Hepatocyte (in vitro differentiated cells): Measurements from ENCODE around the gene PLSCR3. TPM values are rescaled to one million over a fixed set of nuclear protein-coding genes. Genes with fewer than 3 reads are reported as not detected.

Experiments used
- DNase-seq: peaks from one replicate; pipeline ENCODE4 v3.0.0-alpha.2; 2016; ENCODE audit warnings: low spot score
- H2AFZ ChIP-seq: fragments of 200-600 bp; sonication (generic); 2 replicates; pipeline ENCODE4 v1.6.0; 2016; ENCODE audit warnings: antibody characterized with exemption, mild to moderate bottlenecking
- H3K27ac ChIP-seq: fragments of 200-600 bp; sonication (generic); 2 replicates; pipeline ENCODE4 v1.5.1; 2016; ENCODE audit warnings: mild to moderate bottlenecking
- H3K27me3 ChIP-seq: fragments of 200-600 bp; sonication (generic); 2 replicates; pipeline ENCODE4 v1.6.1; 2016
- H3K36me3 ChIP-seq: fragments of 200-600 bp; sonication (generic); replicated peaks from 2 replicates; pipeline ENCODE4 v1.5.1; 2016; ENCODE audit warnings: low read depth; ENCODE audit not compliant: insufficient read depth
- H3K4me1 ChIP-seq: fragments of 200-600 bp; sonication (generic); 2 replicates; pipeline ENCODE4 v1.5.1; 2016; ENCODE audit warnings: mild to moderate bottlenecking, moderate library complexity; ENCODE audit not compliant: insufficient read depth
- H3K4me2 ChIP-seq: fragments of 200-600 bp; sonication (generic); 2 replicates; pipeline ENCODE4 v1.6.0; 2016
- H3K4me3 ChIP-seq: fragments of 200-600 bp; sonication (generic); 2 replicates; pipeline ENCODE4 v1.5.1; 2016; ENCODE audit warnings: mild to moderate bottlenecking
- H3K79me2 ChIP-seq: fragments of 200-600 bp; sonication (generic); 2 replicates; pipeline ENCODE4 v1.6.0; 2017; ENCODE audit warnings: mild to moderate bottlenecking
- H3K9me2 ChIP-seq: fragments of 200-600 bp; sonication (generic); replicated peaks from 2 replicates; pipeline ENCODE4 v1.6.0; 2017; ENCODE audit warnings: mild to moderate bottlenecking; ENCODE audit not compliant: insufficient read depth
- H3K9me3 ChIP-seq: fragments of 200-600 bp; sonication (generic); 2 replicates; pipeline ENCODE4 v1.5.1; 2016; ENCODE audit warnings: low read depth, mild to moderate bottlenecking
- H4K20me1 ChIP-seq: fragments of 200-600 bp; sonication (generic); 2 replicates; pipeline ENCODE4 v1.6.0; 2016; ENCODE audit warnings: mild to moderate bottlenecking; ENCODE audit not compliant: insufficient read depth, poor library complexity, severe bottlenecking
- CTCF ChIP-seq: fragments of 200-600 bp; sonication (generic); IDR thresholded peaks from 2 replicates; pipeline ENCODE4 v1.5.1; 2016; ENCODE audit warnings: antibody characterized with exemption, mild to moderate bottlenecking; ENCODE audit not compliant: poor library complexity
- EZH2 ChIP-seq: fragments of 200-600 bp; sonication (generic); IDR thresholded peaks from 2 replicates; pipeline ENCODE4 v1.6.1; 2016; ENCODE audit warnings: antibody characterized with exemption, mild to moderate bottlenecking, borderline replicate concordance
- EZH2phosphoT487 ChIP-seq: fragments of 200-600 bp; sonication (generic); IDR thresholded peaks from one replicate; pipeline ENCODE4 v1.6.1; 2018; ENCODE audit warnings: antibody characterized with exemption, mild to moderate bottlenecking, low read depth, moderate library complexity; ENCODE audit not compliant: unreplicated experiment, severe bottlenecking
- WGBS: methylation state at CpG from one replicate; pipeline ENCODE4 v1.1.6; 2016; ENCODE audit warnings: low lambda C conversion rate; ENCODE audit errors: missing lambda C conversion rate; 5-methylcytosine and 5-hydroxymethylcytosine counted together
- polyA plus RNA-seq: library from polyadenylated mRNA; unstranded; fragments of >200 nt; fragmentation: Nextera tagmentation; extraction: Ambion mirVana; gene quantifications from 2 replicates; pipeline ENCODE4 v1.2.1, GENCODE V29; 2016
- total RNA-seq: library from RNA; depleted of rRNA; stranded (reverse); fragments of >200 nt; gene quantifications from 2 replicates; pipeline ENCODE4 v1.2.3, GENCODE V29; 2014

PLSCR3 gene
- total and polyA plus RNA-seq, 2 experiments from 2014 or later, result 17.6 to 59.6 TPM

DNA sequence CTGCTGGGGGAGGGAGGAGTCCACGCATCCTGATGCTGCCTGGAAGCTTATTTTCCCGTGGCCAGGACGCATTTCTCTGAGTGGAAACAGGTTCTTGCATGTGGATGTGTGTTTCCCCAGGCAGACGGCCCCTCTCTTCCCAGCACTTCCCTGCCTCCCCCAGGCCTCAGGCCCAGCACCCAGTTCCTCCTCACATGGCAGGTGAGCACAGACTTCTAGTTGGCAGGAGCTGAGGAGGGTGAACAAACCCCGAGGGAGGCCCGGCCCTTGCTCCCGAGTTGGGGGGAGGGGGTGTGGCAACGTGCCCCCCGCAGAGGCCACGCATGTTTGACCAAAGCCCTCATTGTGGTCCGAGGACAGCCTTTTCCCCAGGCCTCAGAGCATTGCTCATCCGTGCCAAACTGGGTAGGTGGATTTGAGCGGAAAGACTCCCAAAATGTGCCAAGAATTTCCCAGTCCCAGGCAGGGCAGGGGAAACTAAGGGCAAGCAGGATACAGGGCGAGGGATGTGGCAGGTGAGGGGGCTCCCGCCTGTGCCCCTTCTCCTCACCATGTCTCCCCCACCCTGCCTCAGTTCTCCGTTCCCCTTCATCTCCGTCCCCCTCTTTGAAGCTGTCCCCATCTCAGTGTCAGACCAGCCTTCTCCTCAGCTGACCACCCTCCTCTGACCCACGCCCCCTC lies 24.3 kb upstream of the PLSCR3 start:
- H3K4me1 ChIP-seq, result no peaks in the 10 kb centered on the region

DNA sequence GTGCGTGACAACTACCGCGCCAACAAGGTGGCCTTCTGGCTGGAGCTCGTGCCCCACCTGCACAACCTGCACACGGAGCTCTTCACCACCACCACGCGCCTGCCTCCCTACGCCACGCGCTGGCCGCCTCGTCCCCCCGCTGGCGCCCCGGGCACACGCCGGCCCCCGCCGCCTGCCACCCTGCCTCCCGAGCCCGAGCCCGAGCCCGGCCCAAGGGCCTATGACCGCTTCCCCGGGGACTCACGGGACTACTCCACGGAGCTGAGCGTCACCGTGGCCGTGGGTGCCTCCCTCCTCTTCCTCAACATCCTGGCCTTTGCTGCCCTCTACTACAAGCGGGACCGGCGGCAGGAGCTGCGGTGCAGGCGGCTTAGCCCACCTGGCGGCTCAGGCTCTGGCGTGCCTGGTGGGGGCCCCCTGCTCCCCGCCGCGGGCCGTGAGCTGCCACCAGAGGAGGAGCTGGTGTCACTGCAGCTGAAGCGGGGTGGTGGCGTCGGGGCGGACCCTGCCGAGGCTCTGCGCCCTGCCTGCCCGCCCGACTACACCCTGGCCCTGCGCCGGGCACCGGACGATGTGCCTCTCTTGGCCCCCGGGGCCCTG lies 22.8 kb upstream of the PLSCR3 start:
- H3K27me3 ChIP-seq, result no peaks in the 10 kb centered on the region
- no peak overlapping the region for H3K27ac ChIP-seq
- H3K4me3 ChIP-seq, result no peak overlapping the region
- no peaks in the 10 kb centered on the region for H3K4me1 ChIP-seq
- H3K4me2 ChIP-seq, result no peak overlapping the region
- no peak overlapping the region for H2AFZ ChIP-seq
- WGBS, result over 99% methylated on average over 19 of the region's 54 CpGs
- no peaks in the 10 kb centered on the region for H3K9me2 ChIP-seq
- H3K36me3 ChIP-seq, result no peaks in the 10 kb centered on the region
- no peaks in the 10 kb centered on the region for H3K79me2 ChIP-seq
- H3K9me3 ChIP-seq, result no peaks in the 10 kb centered on the region
- no peak for TF ChIP-seq CTCF
- no peak for TF ChIP-seq EZH2
- no peak for TF ChIP-seq EZH2phosphoT487
- no peaks in the 10 kb centered on the region for H4K20me1 ChIP-seq
- no peak for DNase-seq

More for the DNA sequence above, 24.3 kb upstream of the PLSCR3 start:
- Histone ChIP-seq H3K36me3 (no peaks in the 10 kb centered on the region), H3K9me3 (no peaks in the 10 kb centered on the region), H4K20me1 (no peaks in the 10 kb centered on the region), H2AFZ (no peak overlapping the region), H3K27me3 (no peaks in the 10 kb centered on the region), H3K9me2 (no peaks in the 10 kb centered on the region), H3K4me2 (no peak overlapping the region), H3K79me2 (no peaks in the 10 kb centered on the region), H3K27ac (no peak overlapping the region), H3K4me3 (no peak overlapping the region)
- DNase-seq, result no peak
- TF ChIP-seq EZH2, result no peak
- no peak for TF ChIP-seq EZH2phosphoT487
- TF ChIP-seq CTCF, result no peak
- 81% methylated on average over 17 of the region's 18 CpGs for WGBS

DNA sequence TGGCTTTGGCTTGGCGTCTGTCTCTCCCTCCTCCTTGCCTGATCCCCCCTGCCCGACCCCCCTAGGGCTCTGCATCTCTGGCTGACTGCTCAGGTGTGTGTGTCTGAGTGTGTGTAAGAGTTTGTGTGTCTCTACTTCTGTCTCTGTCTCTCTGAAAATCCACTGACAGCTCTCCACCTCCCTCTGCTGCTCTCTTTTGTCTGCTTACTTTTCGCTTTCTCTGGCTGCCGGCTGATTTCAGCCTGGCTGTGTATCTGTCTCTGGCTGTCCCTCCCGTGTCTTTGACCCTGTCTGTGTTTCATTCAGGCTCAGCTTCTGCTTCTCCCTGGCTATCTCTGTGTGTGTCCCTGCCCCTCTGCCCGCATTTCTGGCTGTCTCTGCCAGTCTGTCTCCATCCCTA lies 22.0 kb upstream of the PLSCR3 start:
- WGBS, result 89% methylated on average over 6 of the region's 6 CpGs
- Histone ChIP-seq H3K4me2 (no peak overlapping the region), H3K27ac (no peak overlapping the region), H2AFZ (no peak overlapping the region), H3K9me2 (no peaks in the 10 kb centered on the region), H3K9me3 (no peaks in the 10 kb centered on the region), H3K27me3 (no peaks in the 10 kb centered on the region), H3K4me1 (no peaks in the 10 kb centered on the region), H3K79me2 (no peaks in the 10 kb centered on the region), H3K4me3 (no peak overlapping the region), H3K36me3 (no peaks in the 10 kb centered on the region), H4K20me1 (no peaks in the 10 kb centered on the region)
- DNase-seq, result no peak
- TF ChIP-seq EZH2 (no peak), EZH2phosphoT487 (no peak), CTCF (no peak)
